Measurements from ENCODE around the gene KRTAP12-2.

KRTAP12-2 gene

GRCh38 chr21:44666401-44667320 is at the start of gene KRTAP12-2:
KRTAP12-2 (minus strand) TSS chr21:44666927; CDS start chr21:44666886, 41 bp downstream.
- intact Hi-C loops (cut with DNase I), result no loop called here
- DNase-seq, result peak in 1 of 42 donors; percentile 2

- peak in 4 of 42 donors; percentile 0 to 26 (median 6) for DNase-seq
- intact Hi-C loops (cut with DNase I), result no loop called here
These were observed 48.2 kb upstream of the KRTAP12-2 start for GRCh38 chr21:44714905-44715304.

GRCh38 chr21:44713846-44714245 is 47.1 kb upstream of the KRTAP12-2 start:
- DNase-seq, result peak in 8 of 42 donors; percentile 4 to 35 (median 16)
- intact Hi-C loops (cut with DNase I), result no loop called here

GRCh38 chr21:44713130-44713529 is 46.4 kb upstream of the KRTAP12-2 start:
- DNase-seq, result peak in 6 of 42 donors; percentile 2 to 24 (median 9)
- intact Hi-C loops (cut with DNase I), result no loop called here

- DNase-seq, result peak in 8 of 42 donors; percentile 4 to 23 (median 6)
- intact Hi-C loops (cut with DNase I), result no loop called here
These were observed 45.7 kb upstream of the KRTAP12-2 start for GRCh38 chr21:44712203-44713028.

GRCh38 chr21:44711327-44712202 is 44.8 kb upstream of the KRTAP12-2 start, which contains the start of gene TSPEAR:
TSPEAR (minus strand) TSS chr21:44711572; CDS start chr21:44711514, 58 bp downstream.
- intact Hi-C loops (cut with DNase I), result no loop called here
- DNase-seq, result peak in 9 of 42 donors; percentile 6 to 30 (median 13)

- intact Hi-C loops (cut with DNase I), result no loop called here
- peak in 12 of 42 donors; percentile 6 to 62 (median 30) for DNase-seq
These were observed 44.1 kb upstream of the KRTAP12-2 start for GRCh38 chr21:44710756-44711326.

GRCh38 chr21:44710294-44710665 is 43.6 kb upstream of the KRTAP12-2 start:
- intact Hi-C loops (cut with DNase I), result no loop called here
- peak in 9 of 42 donors; percentile 9 to 42 (median 29) for DNase-seq

GRCh38 chr21:44709426-44710293 is 42.9 kb upstream of the KRTAP12-2 start:
- peak; percentile 36 to 90 (median 74) for DNase-seq
- intact Hi-C loops (cut with DNase I), result no loop called here

GRCh38 chr21:44708866-44709425 is 42.2 kb upstream of the KRTAP12-2 start:
- peak in 5 of 42 donors; percentile 9 to 42 (median 25) for DNase-seq
- intact Hi-C loops (cut with DNase I), result no loop called here

- intact Hi-C loops (cut with DNase I), result no loop called here
These were observed 41.6 kb upstream of the KRTAP12-2 start for GRCh38 chr21:44708213-44708865.

GRCh38 chr21:44706706-44707581 is 40.2 kb upstream of the KRTAP12-2 start:
- peak in 8 of 42 donors; percentile 6 to 41 (median 26) for DNase-seq
- intact Hi-C loops (cut with DNase I), result no loop called here

More at GRCh38 chr21:44708213-44708865, 41.6 kb upstream of the KRTAP12-2 start:
- peak in 10 of 42 donors; percentile 5 to 37 (median 16) for DNase-seq

- intact Hi-C loops (cut with DNase I), result no loop called here
- DNase-seq, result peak in 35 of 42 donors; percentile 8 to 76 (median 43)
These were observed 39.4 kb upstream of the KRTAP12-2 start for GRCh38 chr21:44706026-44706705.

- intact Hi-C loops (cut with DNase I), result no loop called here
- DNase-seq, result peak in 11 of 42 donors; percentile 2 to 28 (median 11)
These were observed 37.9 kb upstream of the KRTAP12-2 start for GRCh38 chr21:44704636-44705001.

Measured in head of caudate nucleus (tissue), 42 donors.